Uterus (tissue), 4 donors: Measurements from ENCODE around the gene PTK7. TPM values are rescaled to one million over a fixed set of nuclear protein-coding genes. Genes with fewer than 3 reads are reported as not detected.
A peak's percentile ranks its signal among the peaks of the same experiment; 100 is the strongest.

Experiments
- DNase-seq, 2 donors: peaks; one replicate each; pipeline ENCODE4 v3.0.0-alpha.2; 2019 to 2020
- H3K27ac ChIP-seq, 2 donors: fragments of 200-600 bp; sonication (generic); 1 replicate in 1 of 2; 2 replicates in 1 of 2; pipeline ENCODE4 v1.5.1; 2016 to 2018
- H3K27me3 ChIP-seq, 2 donors: fragments of 200-600 bp; sonication (generic); one replicate each; pipeline ENCODE4 v1.5.1; 2018 to 2019; ENCODE audit warnings: control low read depth in 1 of 2
- H3K36me3 ChIP-seq, 2 donors: fragments of 200-600 bp; sonication (generic); one replicate each; pipeline ENCODE4 v1.5.1; 2019; ENCODE audit warnings: control low read depth in 1 of 2
- H3K4me1 ChIP-seq, 2 donors: fragments of 200-600 bp; sonication (generic); one replicate each; pipeline ENCODE4 v1.5.1; 2018 to 2019; ENCODE audit warnings: control low read depth in 1 of 2
- H3K4me3 ChIP-seq, 2 donors: fragments of 200-600 bp; sonication (generic); 1 replicate in 1 of 2; 2 replicates in 1 of 2; pipeline ENCODE4 v1.5.1; 2018 to 2019; ENCODE audit warnings: mild to moderate bottlenecking in 1 of 2
- H3K9me3 ChIP-seq, 2 donors: fragments of 200-600 bp; sonication (generic); one replicate each; pipeline ENCODE4 v1.5.1; 2019; ENCODE audit warnings: control low read depth in 1 of 2
- CTCF ChIP-seq, 4 experiments: fragments of 200-600 bp in 2 of 4; fragments of 450-650 bp in 2 of 4; sonication (generic) in 2 of 4; IDR thresholded peaks; one replicate each; pipeline ENCODE4 v1.5.1; 2016 to 2019; ENCODE audit warnings: antibody characterized with exemption in 4 of 4, mild to moderate bottlenecking in 2 of 4, moderate library complexity in 1 of 4
- POLR2A ChIP-seq, 2 donors: fragments of 450-650 bp; IDR thresholded peaks; one replicate each; pipeline ENCODE4 v1.6.1; 2016; ENCODE audit warnings: antibody characterized with exemption in 2 of 2, mild to moderate bottlenecking in 1 of 2, moderate library complexity in 1 of 2
- intact Hi-C: fragments of 100-400 bp; cut with DNase I; formaldehyde crosslinking; loops from one replicate; pipeline ENCODE4 v1.15.1; 2023; ENCODE audit warnings: low total_unique reads
- total RNA-seq, 4 donors: library from RNA; depleted of rRNA in 3 of 4; stranded (reverse); fragments of >200 nt in 3 of 4; gene quantifications; one replicate each; pipeline versions ENCODE4 v1.1.0 to v1.2.4, GENCODE V29; 2014 to 2023
- donor health status: DM: yes; HTN: yes; CAD: no.

PTK7 gene
- total RNA-seq, 4 donors from 2014 or later, result 53.8 to 247 (median 153) TPM

GRCh38 chr6:43047998-43048397 lies 28.1 kb upstream of the PTK7 start:
- DNase-seq, result no peak
- H3K27me3 ChIP-seq, result no peaks in the 10 kb centered on the region
- H3K27ac ChIP-seq, result no peak overlapping the region
- intact Hi-C loops, result no loop called here
- no peaks in the 10 kb centered on the region for H3K36me3 ChIP-seq
- TF ChIP-seq POLR2A (IDR thresholded peaks at IDR 0.05) (no peak), CTCF (IDR thresholded peaks at IDR 0.05) (no peak)
- no peaks in the 10 kb centered on the region for H3K4me1 ChIP-seq
- H3K9me3 ChIP-seq, result no peaks in the 10 kb centered on the region
- H3K4me3 ChIP-seq, result no peak overlapping the region

- TF ChIP-seq CTCF (IDR thresholded peaks at IDR 0.05), result no peak
- Histone ChIP-seq H3K36me3 (no peaks in the 10 kb centered on the region), H3K4me1 (peaks cover 0 to 4% of the 10 kb centered on the region in 2 donors), H3K27ac (no peak overlapping the region), H3K9me3 (no peaks in the 10 kb centered on the region), H3K4me3 (no peak overlapping the region), H3K27me3 (no peaks in the 10 kb centered on the region)
- no peak for DNase-seq
- intact Hi-C loops, result no loop called here
Observed at GRCh38 chr6:43050981-43051380, 25.1 kb upstream of the PTK7 start.

- Histone ChIP-seq H3K27me3 (no peaks in the 10 kb centered on the region), H3K27ac (peak overlapping the region; percentile 92 to 97), H3K4me3 (no peak overlapping the region), H3K9me3 (no peaks in the 10 kb centered on the region), H3K4me1 (peaks cover 0 to 4% of the 10 kb centered on the region in 2 donors), H3K36me3 (no peaks in the 10 kb centered on the region)
- intact Hi-C loops, result no loop called here
- TF ChIP-seq CTCF (IDR thresholded peaks at IDR 0.05) (no peak), POLR2A (IDR thresholded peaks at IDR 0.05) (no peak)
- DNase-seq, result peak in 1 of 2 donors; percentile 34
Observed at GRCh38 chr6:43052225-43052841, 23.8 kb upstream of the PTK7 start.

- peaks cover 0 to 6% of the 10 kb centered on the region in 2 donors for H3K4me1 ChIP-seq
Observed at GRCh38 chr6:43052842-43053544, 23.1 kb upstream of the PTK7 start.

More at GRCh38 chr6:43052842-43053544, 23.1 kb upstream of the PTK7 start:
- Histone ChIP-seq H3K36me3 (no peaks in the 10 kb centered on the region), H3K27ac (peak overlapping the region; percentile 92 to 97), H3K9me3 (no peaks in the 10 kb centered on the region), H3K4me3 (peak overlapping the region; percentile 72 to 79), H3K27me3 (no peaks in the 10 kb centered on the region)
- TF ChIP-seq CTCF (IDR thresholded peaks at IDR 0.05) (no peak), POLR2A (IDR thresholded peaks at IDR 0.05) (no peak)
- DNase-seq, result peak in 1 of 2 donors; percentile 27
- intact Hi-C loops, result no loop called here
